Measurements from ENCODE around the gene INTS4.
A peak's percentile ranks its signal among the peaks of the same experiment; 100 is the strongest.
"Not testable (repeated sequence)": the region's sequence is repeated elsewhere in the genome, so short reads cannot be mapped to it uniquely, and the experiment has no call there.

INTS4 gene, protein sequence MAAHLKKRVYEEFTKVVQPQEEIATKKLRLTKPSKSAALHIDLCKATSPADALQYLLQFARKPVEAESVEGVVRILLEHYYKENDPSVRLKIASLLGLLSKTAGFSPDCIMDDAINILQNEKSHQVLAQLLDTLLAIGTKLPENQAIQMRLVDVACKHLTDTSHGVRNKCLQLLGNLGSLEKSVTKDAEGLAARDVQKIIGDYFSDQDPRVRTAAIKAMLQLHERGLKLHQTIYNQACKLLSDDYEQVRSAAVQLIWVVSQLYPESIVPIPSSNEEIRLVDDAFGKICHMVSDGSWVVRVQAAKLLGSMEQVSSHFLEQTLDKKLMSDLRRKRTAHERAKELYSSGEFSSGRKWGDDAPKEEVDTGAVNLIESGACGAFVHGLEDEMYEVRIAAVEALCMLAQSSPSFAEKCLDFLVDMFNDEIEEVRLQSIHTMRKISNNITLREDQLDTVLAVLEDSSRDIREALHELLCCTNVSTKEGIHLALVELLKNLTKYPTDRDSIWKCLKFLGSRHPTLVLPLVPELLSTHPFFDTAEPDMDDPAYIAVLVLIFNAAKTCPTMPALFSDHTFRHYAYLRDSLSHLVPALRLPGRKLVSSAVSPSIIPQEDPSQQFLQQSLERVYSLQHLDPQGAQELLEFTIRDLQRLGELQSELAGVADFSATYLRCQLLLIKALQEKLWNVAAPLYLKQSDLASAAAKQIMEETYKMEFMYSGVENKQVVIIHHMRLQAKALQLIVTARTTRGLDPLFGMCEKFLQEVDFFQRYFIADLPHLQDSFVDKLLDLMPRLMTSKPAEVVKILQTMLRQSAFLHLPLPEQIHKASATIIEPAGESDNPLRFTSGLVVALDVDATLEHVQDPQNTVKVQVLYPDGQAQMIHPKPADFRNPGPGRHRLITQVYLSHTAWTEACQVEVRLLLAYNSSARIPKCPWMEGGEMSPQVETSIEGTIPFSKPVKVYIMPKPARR

DNA sequence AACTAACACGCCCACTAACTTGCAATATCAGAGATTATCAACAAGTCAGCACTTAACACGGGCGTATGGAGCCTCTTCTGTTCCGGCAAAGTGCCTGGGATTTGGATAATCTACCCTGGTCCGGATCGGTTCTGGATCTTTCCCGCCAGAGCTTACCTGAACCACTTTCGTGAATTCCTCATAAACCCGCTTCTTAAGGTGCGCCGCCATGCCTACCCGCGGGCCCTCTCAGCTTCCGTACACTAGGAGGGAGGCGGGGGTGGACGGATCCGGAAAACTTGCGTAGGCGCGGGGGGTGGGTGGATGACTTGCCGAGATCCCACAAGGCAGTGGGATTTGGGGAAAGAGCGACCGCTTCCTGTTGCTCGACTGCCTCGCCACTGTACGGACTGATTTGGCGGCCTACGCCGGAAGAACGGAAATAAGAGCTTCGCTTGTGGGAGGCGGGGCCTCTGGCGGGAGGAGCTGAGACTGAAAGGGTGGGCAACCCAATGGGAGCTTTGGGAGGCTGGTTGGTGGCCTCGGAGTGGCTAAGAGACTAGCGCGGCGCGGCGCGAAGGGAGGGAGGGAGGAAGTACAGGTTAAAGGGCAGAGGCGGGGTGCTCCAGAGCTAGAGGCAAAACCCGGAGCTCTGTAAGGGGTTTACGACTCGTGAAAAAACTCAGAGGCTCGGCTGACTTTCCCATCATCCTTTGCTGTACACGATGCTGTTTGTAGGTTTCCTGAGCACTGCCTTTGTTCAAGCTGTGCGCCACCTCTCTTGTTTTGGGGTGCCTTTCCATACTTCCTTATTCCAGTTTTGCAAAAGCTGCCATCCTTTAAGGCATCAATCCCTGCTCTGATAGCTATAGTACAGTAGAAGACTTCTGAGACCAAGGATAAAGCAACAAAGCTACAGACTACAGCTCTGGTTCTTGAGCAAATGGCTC lies at the start of gene INTS4:
INTS4 (minus strand) TSS at position 235 of the 929 bp plus-strand sequence; CDS start at position 210, 25 bp downstream.
- peak; percentile 98 for DNase-seq

DNA sequence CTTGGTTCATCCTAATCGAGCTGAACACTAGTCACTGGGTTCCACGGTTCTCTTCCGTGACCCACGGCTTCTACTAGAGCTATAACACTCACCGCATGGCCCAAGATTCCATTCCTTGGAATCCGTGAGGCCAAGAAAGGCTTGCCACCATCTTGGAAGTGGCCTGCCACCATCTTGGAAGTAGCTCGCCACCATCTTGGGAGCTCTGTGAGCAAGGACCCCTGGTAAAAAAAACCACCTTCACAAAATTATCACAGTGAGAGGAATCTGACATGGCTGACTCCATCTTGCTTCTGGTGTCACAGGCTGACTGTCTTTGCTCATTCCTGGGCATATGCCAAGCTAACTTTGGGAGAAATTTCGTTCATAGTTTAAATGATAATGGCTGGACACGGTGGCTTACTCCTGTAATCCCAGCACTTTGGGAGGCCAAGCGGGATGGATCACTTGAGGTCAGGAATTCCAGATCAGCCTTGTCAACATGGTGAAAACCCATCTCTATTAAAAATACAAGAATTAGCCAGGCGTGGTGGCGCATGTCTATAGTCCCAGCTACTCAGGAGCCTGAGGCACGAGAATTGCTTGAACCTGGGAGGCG lies 47.5 kb upstream of the INTS4 start:
- DNase-seq: no peak

DNA sequence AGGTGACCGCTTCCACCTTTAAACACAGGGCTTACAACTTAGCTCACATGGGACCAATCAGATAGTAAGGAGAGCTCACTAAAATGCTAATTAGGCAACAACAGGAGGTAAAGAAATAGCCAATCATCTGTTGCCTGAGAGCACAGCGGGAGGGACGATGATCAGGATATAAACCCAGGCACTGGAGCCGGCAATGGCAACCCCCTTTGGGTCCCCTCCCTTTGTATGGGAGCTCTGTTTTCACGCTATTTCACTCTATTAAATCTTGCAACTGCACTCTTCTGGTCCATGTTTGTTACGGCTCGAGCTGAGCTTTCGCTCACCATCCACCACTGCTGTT lies 46.9 kb upstream of the INTS4 start:
- not testable (repeated sequence) for DNase-seq

DNA sequence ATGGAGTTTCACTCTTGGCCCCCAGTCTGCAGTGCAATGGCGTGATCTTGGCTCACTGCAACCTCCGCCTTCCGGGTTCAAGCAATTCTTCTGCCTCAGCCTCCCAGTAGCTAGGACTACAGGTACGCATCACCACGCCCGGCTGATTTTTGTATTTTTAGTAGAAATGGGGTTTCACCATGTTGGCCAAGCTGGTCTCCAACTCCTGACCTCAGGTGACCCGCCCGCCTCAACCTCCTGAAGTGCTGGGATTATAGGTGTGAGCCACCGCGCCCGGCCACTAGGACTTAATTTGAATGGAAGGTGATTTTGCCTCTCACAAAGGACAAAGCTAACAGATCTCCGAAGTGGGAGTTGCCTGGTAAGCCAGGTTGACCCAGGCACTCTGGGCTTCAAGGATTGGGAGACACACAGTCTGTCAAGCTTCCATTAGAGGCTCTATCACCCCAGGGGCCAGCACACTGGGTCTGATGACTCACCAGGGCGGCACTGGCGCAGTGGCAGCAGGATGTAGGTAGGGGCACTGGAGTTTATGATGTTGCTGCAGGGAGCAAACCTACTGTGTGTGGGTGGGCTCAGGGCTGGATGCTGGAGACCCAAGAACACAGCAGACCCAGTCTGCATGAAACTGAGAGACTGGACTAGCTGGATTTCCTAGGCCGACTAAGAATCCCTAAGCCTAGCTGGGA lies 46.4 kb upstream of the INTS4 start:
- no peak for DNase-seq

DNA sequence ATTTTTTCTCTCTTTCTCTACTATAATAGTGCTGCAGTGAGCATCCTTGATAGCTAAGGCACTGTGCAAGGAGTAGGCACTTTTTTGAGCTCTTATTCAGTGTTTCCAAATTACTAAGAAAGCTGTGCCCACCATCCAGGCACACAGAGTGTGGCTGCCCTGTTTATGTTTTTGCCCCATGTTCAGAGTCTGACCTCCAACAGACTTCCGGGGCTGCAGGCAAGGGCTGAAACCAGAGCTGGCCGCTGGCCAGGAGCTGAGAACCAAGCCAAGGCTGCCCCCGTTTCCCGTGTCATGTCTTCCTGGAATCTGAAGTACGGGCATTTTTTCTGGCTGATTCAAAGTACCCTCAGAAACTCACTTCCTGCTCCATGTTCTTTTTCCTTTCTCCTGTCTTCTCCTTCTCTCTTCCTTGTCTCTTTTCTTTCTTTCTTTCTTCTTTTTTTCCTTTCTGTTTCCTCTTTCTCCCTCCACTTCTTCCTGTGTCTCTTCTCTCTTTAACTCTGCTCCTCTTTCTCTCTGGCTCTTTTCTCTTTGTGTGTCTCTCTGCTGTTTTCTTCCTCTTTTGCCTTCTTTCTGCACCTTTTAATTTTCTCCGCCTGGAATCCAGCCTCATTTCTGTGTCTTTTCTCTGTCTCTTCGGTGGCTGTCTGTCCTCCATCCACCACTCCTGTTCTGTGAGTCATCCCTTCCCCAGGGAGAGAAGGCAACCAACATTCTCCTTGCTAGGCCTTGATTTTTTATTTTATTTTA lies 45.6 kb upstream of the INTS4 start:
- peak; percentile 2 for DNase-seq

DNA sequence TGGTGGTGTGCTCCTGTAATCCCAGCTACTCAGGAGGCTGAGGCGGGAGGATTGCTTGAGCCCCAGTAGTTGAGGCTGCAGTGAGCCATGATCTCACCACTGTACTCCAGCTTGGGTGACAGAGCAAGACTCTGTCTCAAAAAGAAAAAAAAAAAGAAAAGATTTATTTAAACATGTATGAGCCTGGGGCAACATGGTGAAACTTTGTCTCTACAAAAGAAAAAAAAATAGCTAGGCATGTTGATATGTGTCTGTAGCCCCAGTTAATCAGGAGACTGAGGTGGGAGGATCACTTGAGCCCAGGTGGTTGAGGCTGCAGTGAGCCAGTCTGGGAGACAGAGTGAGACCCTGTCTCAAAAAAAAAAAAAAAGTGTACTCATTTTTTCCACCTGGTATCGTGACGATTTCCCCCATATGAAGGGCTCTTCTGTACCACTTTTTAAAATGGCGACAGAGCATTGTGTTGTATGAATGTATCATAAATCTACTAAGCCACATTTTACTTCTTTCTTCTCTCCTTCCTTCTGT lies 45.0 kb upstream of the INTS4 start:
- no peak for DNase-seq

DNA sequence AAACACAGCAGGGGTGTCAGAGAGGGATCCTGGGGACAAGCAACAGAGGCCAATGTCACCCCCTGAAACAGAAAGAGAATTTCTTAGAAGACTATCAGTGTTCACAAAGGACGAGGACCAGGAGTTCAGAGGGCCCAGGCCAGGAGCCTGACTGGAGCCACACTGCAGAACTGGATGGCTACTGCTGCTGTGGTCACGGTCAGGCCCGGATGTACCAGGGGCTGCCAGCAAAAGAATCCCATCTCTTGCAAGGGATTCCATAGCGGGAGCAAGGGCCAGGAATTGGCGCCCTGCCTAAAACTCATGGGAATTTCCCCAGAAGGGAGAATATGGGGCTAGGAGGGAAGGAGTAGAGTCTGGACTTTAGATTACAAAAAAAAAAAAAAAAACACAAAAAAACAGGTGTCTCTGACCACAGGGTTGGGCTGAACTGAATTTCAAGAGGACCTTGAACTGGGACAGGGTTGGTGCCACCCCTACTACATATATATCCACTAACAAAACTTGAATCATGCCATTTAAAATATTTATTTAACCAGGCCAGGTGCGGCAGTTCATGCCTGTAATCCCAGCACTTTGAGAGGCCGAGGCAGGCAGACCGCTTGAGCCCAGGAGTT lies 44.3 kb upstream of the INTS4 start:
- no peak for DNase-seq

DNA sequence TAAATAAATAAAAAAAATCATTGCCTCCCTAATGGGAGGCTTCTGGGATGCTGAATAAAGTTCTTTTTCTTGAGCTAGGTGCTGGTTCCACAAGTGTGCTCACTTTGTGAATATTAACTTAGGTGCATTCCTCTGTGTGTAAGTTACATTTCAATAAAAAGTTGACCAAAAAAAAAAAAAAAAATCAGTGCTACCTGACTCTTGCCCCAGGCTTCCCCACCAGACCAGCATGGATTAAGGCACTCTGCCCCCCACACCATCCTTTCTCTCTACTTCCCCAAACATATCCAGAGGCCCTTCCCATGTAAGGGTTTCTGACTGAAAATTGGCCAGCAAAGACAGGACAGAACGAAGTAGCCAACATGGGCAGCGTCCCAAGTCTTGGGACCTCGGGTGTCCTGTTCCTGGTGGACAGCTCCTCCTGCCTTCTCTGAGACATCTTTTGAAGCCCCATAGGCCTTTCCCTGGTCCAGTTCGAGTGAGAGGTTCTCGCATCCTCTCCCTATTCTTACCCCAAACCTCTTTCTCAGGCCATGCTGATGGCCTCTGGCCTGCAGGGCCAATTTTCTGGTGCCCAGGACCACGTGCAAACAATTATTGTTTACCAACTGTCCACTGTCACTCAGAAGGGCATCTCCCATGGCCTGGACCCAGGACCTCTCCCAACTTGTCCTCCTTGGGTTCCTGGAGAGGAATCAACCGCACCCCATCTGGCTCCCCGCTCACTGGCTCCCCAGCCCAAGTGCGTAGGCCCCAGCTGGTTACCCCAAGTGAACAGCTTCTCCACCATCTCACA lies 43.6 kb upstream of the INTS4 start:
- no peak for DNase-seq

DNA sequence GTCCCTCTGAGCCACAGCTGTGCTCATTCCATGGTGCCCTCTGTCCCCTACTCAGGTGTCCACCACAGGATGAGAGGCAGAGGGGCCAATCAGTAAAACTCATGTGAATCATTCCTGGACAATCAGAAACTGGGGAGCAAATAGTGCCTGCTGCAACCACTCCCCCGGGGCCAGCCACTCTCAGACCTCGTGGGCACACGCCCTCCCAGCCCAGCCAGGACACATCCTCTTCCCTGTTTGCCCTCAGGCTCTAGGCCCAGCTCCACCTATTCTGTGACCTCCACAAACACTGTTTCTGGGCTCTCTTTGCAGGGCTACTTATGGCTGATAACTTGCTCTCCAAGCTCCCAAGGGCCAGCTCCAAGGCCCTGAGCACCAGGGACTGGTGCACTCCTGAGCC lies 42.6 kb upstream of the INTS4 start:
- DNase-seq: no peak

DNA sequence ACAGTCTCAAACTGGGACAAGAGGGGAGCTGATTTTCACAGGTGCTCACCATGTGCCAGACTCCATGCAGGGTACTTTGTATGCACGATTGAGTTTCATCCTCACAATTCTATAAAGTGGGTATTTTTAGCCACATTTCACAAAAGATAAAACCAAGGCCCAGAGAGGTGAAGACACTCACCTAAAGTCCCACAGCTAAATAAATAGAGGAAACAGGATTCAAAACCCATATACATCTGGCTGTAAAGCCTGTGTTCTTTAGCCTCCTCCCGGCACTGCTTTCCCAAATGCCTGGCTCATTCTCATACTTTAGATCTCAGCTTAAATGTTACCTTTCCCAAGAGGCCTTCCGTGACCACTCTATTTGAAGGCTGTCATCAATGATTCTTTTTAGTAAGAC lies 41.8 kb upstream of the INTS4 start:
- no peak for DNase-seq

DNA sequence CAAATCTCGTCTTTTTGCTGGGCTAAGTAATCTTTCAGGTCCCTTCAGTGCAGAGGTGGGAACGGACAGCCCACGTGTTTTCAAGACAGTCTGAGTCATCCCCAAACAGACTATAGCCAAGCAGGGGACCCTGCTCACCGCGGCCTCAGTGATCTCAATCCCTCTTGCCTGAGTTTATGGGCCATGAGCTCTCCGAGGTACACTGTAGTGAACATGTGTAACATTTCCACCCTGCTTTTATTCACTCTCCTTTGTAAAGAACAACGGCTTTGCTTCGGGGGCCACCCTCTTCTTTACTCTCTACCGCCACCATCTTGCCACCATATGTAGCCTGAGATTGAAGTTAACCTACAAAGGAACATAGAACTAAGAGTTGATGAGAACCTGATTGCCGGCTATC lies 40.2 kb upstream of the INTS4 start:
- no peak for DNase-seq

DNA sequence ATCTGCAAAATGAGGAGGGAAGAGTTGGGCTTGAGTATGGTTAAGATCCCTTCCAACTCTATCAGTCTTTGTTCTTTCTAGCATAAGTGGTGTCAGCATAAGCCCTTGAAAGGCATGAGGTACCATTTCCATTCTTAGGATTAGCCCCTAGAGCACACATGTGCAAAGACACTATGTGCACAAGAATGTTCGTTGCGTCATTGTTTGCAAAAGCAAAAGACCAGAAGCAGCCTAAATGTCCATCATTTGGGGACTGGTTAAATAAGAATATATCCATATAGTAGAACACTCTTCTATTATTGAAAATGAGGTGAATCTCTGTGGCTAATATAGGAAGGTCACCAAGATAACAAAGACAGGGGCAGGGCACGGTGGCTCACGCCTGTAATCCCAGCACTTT lies 38.6 kb upstream of the INTS4 start:
- no peak for DNase-seq

DNA sequence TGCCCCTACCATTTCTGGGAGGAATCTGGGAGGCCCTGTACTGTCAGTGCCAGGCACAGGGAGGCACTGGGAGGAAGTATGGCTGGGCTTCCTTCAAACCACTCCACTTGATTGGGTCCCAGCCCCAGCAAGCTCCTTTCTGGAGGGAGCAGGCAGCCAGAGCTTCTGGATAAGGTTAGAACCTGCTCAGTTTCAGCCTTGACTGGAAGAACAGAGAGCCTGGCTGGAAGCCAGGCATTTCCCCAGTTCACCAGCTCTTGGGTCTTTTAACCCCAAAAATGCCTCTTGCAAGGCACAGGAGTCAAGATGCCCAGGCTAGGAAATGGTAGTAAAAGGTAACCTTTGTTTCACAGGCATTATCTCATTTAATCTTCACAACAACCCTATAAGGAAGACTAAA lies 37.6 kb upstream of the INTS4 start:
- DNase-seq: no peak

DNA sequence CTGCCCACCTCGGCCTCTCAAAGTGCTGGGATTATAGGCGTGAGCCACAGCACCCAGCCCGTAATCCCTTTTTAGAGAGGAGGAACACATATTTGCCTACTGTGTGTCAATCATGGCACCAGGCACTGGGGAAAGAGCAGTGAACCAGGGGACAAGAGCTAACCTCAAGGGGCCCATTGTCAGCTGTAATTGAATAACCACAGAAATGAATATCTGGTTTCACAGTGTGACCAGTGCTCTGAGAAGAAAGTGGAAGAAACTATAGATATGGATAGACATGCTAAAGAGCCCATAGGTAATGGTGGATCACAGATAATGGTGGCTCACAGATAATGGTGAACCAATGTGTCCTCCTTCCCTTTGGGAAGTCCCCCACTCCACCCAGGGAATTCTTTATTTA lies 37.2 kb upstream of the INTS4 start:
- DNase-seq: no peak

DNA sequence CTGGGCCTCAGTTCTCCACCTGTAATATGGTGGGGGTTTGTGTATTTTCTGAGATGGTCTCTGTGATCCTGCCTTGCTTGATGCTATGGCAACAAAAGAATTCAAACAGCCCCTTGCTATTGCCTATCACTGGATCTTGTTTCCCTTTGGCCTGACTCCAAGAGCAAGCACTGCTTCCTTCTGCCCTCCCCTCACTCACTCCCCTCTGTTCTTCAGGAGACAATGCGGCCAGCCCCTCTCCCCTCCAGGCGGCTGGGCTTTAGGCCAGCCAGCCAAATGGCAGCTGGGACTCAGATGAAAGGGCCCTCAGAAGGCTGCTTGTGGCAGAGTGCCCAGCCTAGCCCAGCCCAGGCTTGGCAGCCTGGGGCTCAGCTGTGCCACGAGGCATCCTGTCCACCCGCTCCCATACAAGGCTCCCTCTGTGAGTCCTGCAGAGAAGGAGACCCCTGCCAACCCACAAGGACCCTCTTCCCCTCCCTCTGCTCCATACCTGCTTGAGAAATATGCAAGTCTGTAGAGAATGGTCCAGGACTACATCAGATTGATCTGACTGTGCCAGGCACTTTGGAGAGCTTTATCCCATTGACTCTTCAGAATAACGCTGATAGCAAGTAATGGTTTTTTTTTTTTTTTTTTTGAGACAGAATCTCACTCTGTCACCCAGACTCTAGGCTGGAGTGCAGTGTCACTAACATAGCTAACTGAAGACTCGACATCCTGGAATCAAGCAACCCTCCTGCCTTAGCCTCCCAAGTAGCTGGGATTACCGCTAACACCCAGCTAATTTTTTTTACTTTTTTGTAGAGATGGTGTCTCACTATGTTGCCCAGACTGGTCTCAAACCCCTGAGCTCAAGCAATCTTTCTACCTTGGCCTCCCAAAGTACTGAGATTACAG lies 36.2 kb upstream of the INTS4 start:
- DNase-seq: no peak

DNA sequence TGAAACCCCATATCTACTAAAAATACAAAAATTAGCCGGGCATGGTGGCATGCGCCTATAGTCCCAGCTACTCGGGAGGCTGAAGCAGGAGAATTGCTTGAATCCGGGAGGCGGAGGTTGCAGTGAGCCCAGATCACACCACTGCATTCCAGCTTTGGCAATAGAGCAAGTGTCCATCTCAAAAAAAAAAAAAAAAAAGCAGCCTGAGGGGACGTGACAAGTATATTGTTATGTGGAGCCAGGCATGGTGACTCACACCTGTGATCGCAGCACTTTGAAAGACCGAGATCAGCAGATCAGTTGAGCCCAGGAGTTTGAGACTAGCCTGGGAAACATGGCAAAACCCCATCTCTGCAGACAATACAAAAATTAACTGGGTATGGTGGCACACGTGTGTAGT lies 34.0 kb upstream of the INTS4 start:
- not testable (repeated sequence) for DNase-seq

DNA sequence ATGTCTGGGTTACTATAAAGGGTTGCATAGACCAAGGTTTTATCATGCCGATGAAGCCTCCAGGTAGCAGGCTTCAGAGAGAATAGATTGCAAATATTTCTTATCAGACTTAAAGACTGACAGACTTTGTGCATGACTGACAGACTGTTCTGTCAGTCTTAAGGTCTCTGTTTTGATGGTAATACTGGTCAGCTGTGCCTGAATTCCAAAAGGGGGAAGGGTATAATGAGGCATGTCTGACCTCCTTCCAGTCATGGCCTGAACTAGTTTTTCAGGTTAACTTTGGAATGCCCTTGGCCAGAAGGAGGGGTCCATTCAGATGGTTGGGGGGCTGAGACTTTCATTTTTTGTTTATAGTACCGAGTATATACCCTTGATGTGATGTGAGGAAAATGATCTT lies 33.3 kb upstream of the INTS4 start:
- no peak for DNase-seq

DNA sequence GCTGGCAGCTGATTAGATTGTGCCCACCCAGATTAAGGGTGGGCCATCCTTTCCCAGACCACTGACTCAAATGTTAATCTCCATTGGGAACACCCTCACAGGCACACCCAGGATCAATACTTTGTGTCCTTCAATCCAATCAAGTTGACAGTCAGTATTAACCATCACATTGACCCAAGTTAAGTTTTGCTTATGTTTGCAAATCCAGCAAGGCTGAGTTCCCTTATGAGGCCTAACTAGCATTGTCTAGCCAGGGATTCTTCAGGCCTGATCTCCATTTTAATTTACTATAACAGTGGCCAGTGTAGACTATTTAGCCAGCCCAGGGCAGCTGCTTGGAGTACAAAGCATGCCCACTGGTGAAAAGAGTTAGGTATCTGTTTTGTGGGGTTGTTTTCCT lies 30.9 kb upstream of the INTS4 start:
- no peak for DNase-seq

Measured in activated naive CD4-positive, alpha-beta T cell treated with Interleukin-2 at 50 U/mL for 16 hours (primary cell).